Calu3 (cell line): ENCODE measurements around the gene LCK. TPM values are rescaled to one million over a fixed set of nuclear protein-coding genes. Genes with fewer than 3 reads are reported as not detected.
A peak's percentile ranks its signal among the peaks of the same experiment; 100 is the strongest.
"Not testable (repeated sequence)": the region's sequence is repeated elsewhere in the genome, so short reads cannot be mapped to it uniquely, and the experiment has no call there.

Experiments used
- BruUV-seq: library from RNA; stranded (reverse); fragments of 400-500 nt; replicated peaks from 2 replicates; lab custom pipeline; 2021; lab: Mats Ljungman, UMichigan
- CTCF ChIA-PET: fragments of 300-600 bp; sonication (Branson Sonifier 250); formaldehyde crosslinking; loops from one replicate; lab custom pipeline; 2022; ENCODE audit warnings: antibody characterized with exemption; lab: Charles Lee
- DNase-seq: peaks from one replicate; pipeline ENCODE4 v3.0.0; 2022
- H3K27ac Mint-ChIP-seq: one replicate; pipeline ENCODE4 v1.8.0; 2022; ENCODE audit warnings: mixed read lengths; ENCODE audit not compliant: unreplicated experiment
- H3K27me3 Mint-ChIP-seq: one replicate; pipeline ENCODE4 v1.8.0; 2022; ENCODE audit warnings: mixed read lengths; ENCODE audit not compliant: unreplicated experiment
- H3K36me3 Mint-ChIP-seq: one replicate; pipeline ENCODE4 v1.8.0; 2022; ENCODE audit warnings: mild to moderate bottlenecking, moderate library complexity, mixed read lengths; ENCODE audit not compliant: insufficient read depth, unreplicated experiment
- H3K4me1 Mint-ChIP-seq: one replicate; pipeline ENCODE4 v1.8.0; 2022; ENCODE audit warnings: mild to moderate bottlenecking, low read depth, mixed read lengths; ENCODE audit not compliant: unreplicated experiment
- H3K4me3 Mint-ChIP-seq: one replicate; pipeline ENCODE4 v1.8.0; 2022; ENCODE audit warnings: mild to moderate bottlenecking, low read depth, moderate library complexity, mixed read lengths; ENCODE audit not compliant: unreplicated experiment
- H3K9me3 Mint-ChIP-seq: one replicate; pipeline ENCODE4 v1.8.0; 2022; ENCODE audit warnings: low read depth, mixed read lengths; ENCODE audit not compliant: unreplicated experiment
- CTCF ChIP-seq: fragments of 200-600 bp; IDR thresholded peaks from one replicate; pipeline ENCODE4 v1.8.0; 2022; ENCODE audit warnings: antibody characterized with exemption; ENCODE audit not compliant: unreplicated experiment
- intact Hi-C: fragments of 100-400 bp; cut with micrococcal nuclease; formaldehyde crosslinking; loops from one replicate; pipeline ENCODE4 v1.10.0; 2022; ENCODE audit not compliant: unreplicated experiment
- total RNA-seq: library from RNA; stranded (reverse); gene quantifications from 2 replicates; pipeline ENCODE4 v1.2.3, GENCODE V29; 2022

LCK gene
- total RNA-seq, 1 experiment from 2014 or later = 0.66 TPM

GRCh38 chr1:32291145-32291707 lies 40.2 kb downstream of the LCK start:
- BruUV-seq = TSS peak; percentile 99
- H3K4me3 Mint-ChIP-seq = peak overlapping the region; percentile 97
- H3K4me1 Mint-ChIP-seq = peaks cover 15% of the 10 kb centered on the region
- no peaks in the 10 kb centered on the region for H3K9me3 Mint-ChIP-seq
- peak overlapping the region; percentile 91 for H3K27ac Mint-ChIP-seq
- H3K36me3 Mint-ChIP-seq = peaks cover 47% of the 10 kb centered on the region
- no peak for TF ChIP-seq CTCF
- intact Hi-C loops = loop anchor here (10.0 kb wide), 1 partner anchor 46 kb away; the partner anchor contains the start of gene FAM167B
- no peak for DNase-seq
- H3K27me3 Mint-ChIP-seq = no peaks in the 10 kb centered on the region
- CTCF ChIA-PET = interaction anchor here (0.7 to 1.6 kb wide), 7 partner anchors 13 to 739 kb away, joined by 4 to 7 read pairs (median 5); no protein-coding TSS in a partner anchor

DNA sequence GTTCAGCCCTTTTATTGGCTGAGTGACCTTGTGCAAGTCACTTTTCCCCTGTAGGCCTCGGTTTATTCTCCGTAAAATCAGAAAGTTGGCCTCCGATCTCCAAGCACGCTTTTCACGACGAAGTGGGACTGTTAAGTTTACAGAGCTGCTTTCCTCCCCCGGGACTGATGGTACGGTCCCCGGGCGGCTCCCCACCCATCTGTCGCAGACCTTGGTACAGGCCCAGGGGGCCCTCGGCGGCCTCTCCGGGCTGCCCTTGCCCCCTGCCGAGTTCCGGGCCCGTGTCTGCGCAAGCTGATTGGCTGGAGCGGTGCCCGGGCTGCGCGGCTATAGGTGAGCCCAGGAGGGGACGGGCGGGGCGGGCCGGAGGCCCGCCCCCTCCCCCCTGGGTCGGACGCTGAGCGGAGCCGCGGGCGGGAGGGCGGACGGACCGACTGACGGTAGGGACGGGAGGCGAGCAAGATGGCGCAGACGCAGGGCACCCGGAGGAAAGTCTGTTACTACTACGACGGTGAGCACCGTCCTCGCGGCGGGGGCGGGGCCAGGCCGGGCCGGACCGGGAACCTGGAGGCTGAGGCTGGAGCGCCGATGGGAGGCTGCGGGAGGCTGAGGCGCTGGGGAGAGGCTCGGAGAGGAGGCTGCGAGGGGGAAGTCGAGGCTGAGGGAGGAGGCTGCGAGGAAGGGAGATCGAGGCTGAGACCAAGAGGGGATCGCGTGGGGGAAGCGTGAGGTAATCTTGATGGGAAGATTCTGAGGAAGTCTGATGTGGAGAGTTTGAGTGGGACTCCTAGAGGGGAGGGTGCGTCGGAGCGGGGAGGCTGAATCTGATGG lies 40.9 kb downstream of the LCK start, which contains the start of gene HDAC1:
Gene HDAC1 (plus strand): TSS at position 376 of the 831 bp plus-strand sequence. CDS start 87 bp downstream, at position 463.
- DNase-seq = peak; percentile 98
- H3K4me1 Mint-ChIP-seq = peaks cover 22% of the 10 kb centered on the region
- H3K36me3 Mint-ChIP-seq = peaks cover 42% of the 10 kb centered on the region
- intact Hi-C loops = loop anchor here (10.0 kb wide), 1 partner anchor 47 kb away; the partner anchor contains the start of gene FAM167B
- H3K27ac Mint-ChIP-seq = peak within 1 kb of the TSS; percentile 91
- no peaks in the 10 kb centered on the region for H3K9me3 Mint-ChIP-seq
- no peaks in the 10 kb centered on the region for H3K27me3 Mint-ChIP-seq
- peak within 1 kb of the TSS; percentile 97 for H3K4me3 Mint-ChIP-seq
- TF ChIP-seq CTCF = no peak
- CTCF ChIA-PET = interaction anchor here (0.7 to 1.6 kb wide), 6 partner anchors 24 to 739 kb away, joined by 4 to 7 read pairs (median 5); no protein-coding TSS in a partner anchor
- BruUV-seq = no TSS peak

GRCh38 chr1:32298211-32298610 lies 47.1 kb downstream of the LCK start:
- CTCF ChIA-PET, BruUV-seq, DNase-seq, H3K27me3 Mint-ChIP-seq, H3K9me3 Mint-ChIP-seq, H3K27ac Mint-ChIP-seq, H3K4me3 Mint-ChIP-seq: not testable (repeated sequence)
- intact Hi-C loops = loop anchor here (10.0 kb wide), 1 partner anchor 53 kb away; the partner anchor contains the start of gene FAM167B
- H3K4me1 Mint-ChIP-seq = peaks cover 16% of the 10 kb centered on the region
- peaks cover 38% of the 10 kb centered on the region for H3K36me3 Mint-ChIP-seq

DNA sequence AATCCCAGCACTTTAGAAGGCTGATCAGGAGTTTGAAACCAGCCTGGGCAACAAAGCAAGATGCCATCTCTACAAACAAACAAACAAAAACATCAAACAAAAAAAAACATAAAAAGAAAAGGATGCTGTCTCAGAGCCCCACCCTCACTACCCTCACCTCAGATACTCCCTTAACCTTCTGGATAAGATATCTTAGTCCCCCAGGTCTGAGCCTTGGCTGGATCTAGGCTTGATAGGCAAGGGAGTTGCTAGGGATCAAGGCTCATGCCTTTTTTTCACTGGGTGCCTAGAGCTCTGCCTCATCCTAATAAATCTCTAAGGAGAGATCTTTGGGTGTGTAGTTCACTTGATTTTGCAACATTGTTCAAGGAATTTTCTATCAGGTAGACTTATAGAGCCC lies 48.3 kb downstream of the LCK start:
- no TSS peak for BruUV-seq
- CTCF ChIA-PET = no interaction called here
- Mint-ChIP-seq H3K36me3 (peaks cover 38% of the 10 kb centered on the region), H3K4me3 (no peak overlapping the region), H3K4me1 (peaks cover 16% of the 10 kb centered on the region), H3K27ac (no peak overlapping the region), H3K27me3 (no peaks in the 10 kb centered on the region), H3K9me3 (peaks cover 5% of the 10 kb centered on the region)
- no peak for DNase-seq
- intact Hi-C loops = loop anchor here (10.0 kb wide), 1 partner anchor 55 kb away; the partner anchor contains the start of gene FAM167B
- no peak for TF ChIP-seq CTCF
